ENCODE measurements around the gene OR4K15. TPM values are rescaled to one million over a fixed set of nuclear protein-coding genes. Genes with fewer than 3 reads are reported as not detected.

Gene OR4K15
- not detected for polyA plus RNA-seq (2013, experiment 1 of 2)
- polyA plus RNA-seq (2013, experiment 2 of 2) = not detected

GRCh38 chr14:19975291-19975690 is at the start of gene OR4K15:
Gene OR4K15 (plus strand): TSS chr14:19975591. CDS start chr14:19975591, 0 bp downstream.
- Histone ChIP-seq H2AK5ac (ENCODE audit: low read length, severe bottlenecking) (no peak within 1 kb of the TSS), H3K18ac (ENCODE audit: low read depth in 1 of 2, low read length in 2 of 2) (no peak within 1 kb of the TSS), H2BK12ac (ENCODE audit: low read length in 2 of 2) (no peak within 1 kb of the TSS), H3K4me1 (ENCODE audit: control insufficient read depth, insufficient read depth, low read depth, low read length) (no peaks in the 10 kb centered on the region), H4K91ac (ENCODE audit: low read length) (no peak within 1 kb of the TSS), H3K9me3 (ENCODE audit: control insufficient read depth, low read length) (no peaks in the 10 kb centered on the region), H3K4me3 (ENCODE audit: insufficient read depth in 1 of 2, low read depth in 1 of 2, low read length in 2 of 2) (no peak within 1 kb of the TSS), H3K36me3 (ENCODE audit: control insufficient read depth in 1 of 2, insufficient read depth in 2 of 2, low read depth in 1 of 2, low read length in 2 of 2) (no peaks in the 10 kb centered on the region), H3K14ac (ENCODE audit: low read length in 2 of 2) (no peak within 1 kb of the TSS), H2BK15ac (ENCODE audit: low read depth, poor library complexity, severe bottlenecking) (no peak within 1 kb of the TSS), H3K23ac (ENCODE audit: low read length in 2 of 2) (no peak within 1 kb of the TSS), H2BK5ac (ENCODE audit: low read depth, low read length, poor library complexity, severe bottlenecking) (no peak within 1 kb of the TSS), H3K79me1 (replicated peaks; ENCODE audit: low read length, poor library complexity, severe bottlenecking) (no peaks in the 10 kb centered on the region), H2AFZ (ENCODE audit: low read depth, low read length) (no peak within 1 kb of the TSS), H3K9ac (ENCODE audit: low read length) (no peak within 1 kb of the TSS), H3K27me3 (ENCODE audit: control insufficient read depth in 1 of 2, insufficient read depth in 1 of 2, low read length in 2 of 2) (no peaks in the 10 kb centered on the region), H3K27ac (ENCODE audit: low read length, poor library complexity, severe bottlenecking) (no peak within 1 kb of the TSS), H3K4ac (ENCODE audit: low read depth in 1 of 2, low read length in 2 of 2) (no peak within 1 kb of the TSS), H2BK120ac (ENCODE audit: low read depth, low read length) (no peak within 1 kb of the TSS), H3K4me2 (ENCODE audit: low read length, poor library complexity, severe bottlenecking) (no peak within 1 kb of the TSS), H4K8ac (ENCODE audit: low read length) (no peak within 1 kb of the TSS)
- DNase-seq = no peak
- WGBS = 88% methylated on average over 2 of the region's 3 CpGs

- H3K9me3 ChIP-seq (ENCODE audit: control insufficient read depth, low read length) = peaks cover 5% of the 10 kb centered on the region
- no peak within 1 kb of the TSS for H2BK5ac ChIP-seq (ENCODE audit: low read depth, low read length, poor library complexity, severe bottlenecking)
- H3K27ac ChIP-seq (ENCODE audit: low read length, poor library complexity, severe bottlenecking) = no peak within 1 kb of the TSS
- no peaks in the 10 kb centered on the region for H3K27me3 ChIP-seq (ENCODE audit: control insufficient read depth in 1 of 2, insufficient read depth in 1 of 2, low read length in 2 of 2)
- no peak within 1 kb of the TSS for H3K18ac ChIP-seq (ENCODE audit: low read depth in 1 of 2, low read length in 2 of 2)
- no peak within 1 kb of the TSS for H3K9ac ChIP-seq (ENCODE audit: low read length)
- no peaks in the 10 kb centered on the region for H3K36me3 ChIP-seq (ENCODE audit: control insufficient read depth in 1 of 2, insufficient read depth in 2 of 2, low read depth in 1 of 2, low read length in 2 of 2)
- no peak within 1 kb of the TSS for H3K4me3 ChIP-seq (ENCODE audit: insufficient read depth in 1 of 2, low read depth in 1 of 2, low read length in 2 of 2)
- H3K14ac ChIP-seq (ENCODE audit: low read length in 2 of 2) = no peak within 1 kb of the TSS
- DNase-seq = no peak
- H2AFZ ChIP-seq (ENCODE audit: low read depth, low read length) = no peak within 1 kb of the TSS
- H4K8ac ChIP-seq (ENCODE audit: low read length) = no peak within 1 kb of the TSS
- no peak within 1 kb of the TSS for H2BK12ac ChIP-seq (ENCODE audit: low read length in 2 of 2)
- H3K4me1 ChIP-seq (ENCODE audit: control insufficient read depth, insufficient read depth, low read depth, low read length) = no peaks in the 10 kb centered on the region
- no peak within 1 kb of the TSS for H2AK5ac ChIP-seq (ENCODE audit: low read length, severe bottlenecking)
- H3K4me2 ChIP-seq (ENCODE audit: low read length, poor library complexity, severe bottlenecking) = no peak within 1 kb of the TSS
- no peak within 1 kb of the TSS for H2BK15ac ChIP-seq (ENCODE audit: low read depth, poor library complexity, severe bottlenecking)
- H3K4ac ChIP-seq (ENCODE audit: low read depth in 1 of 2, low read length in 2 of 2) = no peak within 1 kb of the TSS
- H3K23ac ChIP-seq (ENCODE audit: low read length in 2 of 2) = no peak within 1 kb of the TSS
- H4K91ac ChIP-seq (ENCODE audit: low read length) = no peak within 1 kb of the TSS
- no peaks in the 10 kb centered on the region for H3K79me1 ChIP-seq (replicated peaks; ENCODE audit: low read length, poor library complexity, severe bottlenecking)
- WGBS = 68% methylated on average over 2 of the region's 3 CpGs
- H2BK120ac ChIP-seq (ENCODE audit: low read depth, low read length) = no peak within 1 kb of the TSS
Measured at GRCh38 chr14:19930617-19931016, 44.8 kb upstream of the OR4K15 start, which contains the start of gene OR4K1. Gene OR4K1 (plus strand): TSS chr14:19930917. CDS start chr14:19935667, 4,750 bp downstream.

DNA sequence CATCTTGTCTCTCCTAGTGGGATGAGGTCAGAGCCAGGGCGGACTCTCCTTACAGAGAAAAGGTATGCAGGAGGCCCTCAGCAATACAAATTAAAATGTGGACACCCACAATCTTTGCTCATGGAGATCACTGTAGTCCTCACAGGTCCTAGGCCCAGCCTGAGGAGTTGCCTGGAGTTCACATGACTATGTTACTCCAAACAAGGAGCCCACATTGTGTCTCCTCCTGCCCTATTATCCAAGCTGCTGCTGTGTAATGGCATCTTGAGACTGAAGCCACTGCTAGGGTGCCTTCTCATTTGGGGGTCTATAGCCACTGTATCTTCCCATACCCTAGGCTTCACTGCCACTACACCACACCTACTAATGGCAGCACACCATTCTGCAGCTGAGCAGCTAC is 33.7 kb upstream of the OR4K15 start:
- H3K4ac ChIP-seq (ENCODE audit: low read depth in 1 of 2, low read length in 2 of 2) = no peak overlapping the region
- no peak overlapping the region for H2BK15ac ChIP-seq (ENCODE audit: low read depth, poor library complexity, severe bottlenecking)

DNA sequence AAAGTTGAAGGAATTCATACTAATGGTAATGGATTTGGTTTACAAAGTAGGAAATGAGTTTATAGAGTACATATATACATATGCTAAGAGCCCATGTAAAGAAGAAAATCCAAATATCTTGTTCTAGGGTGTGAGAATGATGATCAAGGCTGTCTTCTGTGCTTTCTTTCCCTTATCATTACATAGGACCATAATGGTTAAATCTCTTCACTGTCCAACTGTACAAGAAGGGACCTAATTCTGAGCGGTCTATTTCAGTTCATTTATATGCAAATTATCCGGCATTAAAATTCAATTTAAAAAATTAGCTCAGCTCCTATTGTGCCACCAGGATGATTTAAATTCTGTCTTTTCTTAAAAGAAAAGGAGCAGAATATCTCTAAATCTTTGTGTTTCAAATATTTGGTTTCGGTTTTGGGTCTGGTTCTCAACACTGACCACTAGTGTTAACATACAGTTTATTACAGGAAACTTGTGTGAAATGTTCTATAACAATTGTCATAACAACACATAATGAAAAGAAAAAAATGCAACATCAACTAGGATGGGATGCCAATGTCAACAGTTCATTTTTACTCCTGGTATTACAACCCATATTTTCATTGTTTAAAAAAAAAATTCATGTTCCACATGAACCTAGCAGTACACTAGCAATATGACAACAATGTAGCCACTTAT is 27.8 kb upstream of the OR4K15 start:
- H3K23ac ChIP-seq (ENCODE audit: low read length in 2 of 2) = no peak overlapping the region
- no peak overlapping the region for H2BK5ac ChIP-seq (ENCODE audit: low read depth, low read length, poor library complexity, severe bottlenecking)
- no peak overlapping the region for H2BK12ac ChIP-seq (ENCODE audit: low read length in 2 of 2)
- no peak overlapping the region for H4K8ac ChIP-seq (ENCODE audit: low read length)
- no peak overlapping the region for H3K4me2 ChIP-seq (ENCODE audit: low read length, poor library complexity, severe bottlenecking)
- H4K91ac ChIP-seq (ENCODE audit: low read length) = no peak overlapping the region
- H3K36me3 ChIP-seq (ENCODE audit: control insufficient read depth in 1 of 2, insufficient read depth in 2 of 2, low read depth in 1 of 2, low read length in 2 of 2) = no peaks in the 10 kb centered on the region
- H3K27ac ChIP-seq (ENCODE audit: low read length, poor library complexity, severe bottlenecking) = no peak overlapping the region
- H2BK15ac ChIP-seq (ENCODE audit: low read depth, poor library complexity, severe bottlenecking) = no peak overlapping the region
- H3K4me1 ChIP-seq (ENCODE audit: control insufficient read depth, insufficient read depth, low read depth, low read length) = no peaks in the 10 kb centered on the region
- 100% methylated on average over 1 of the region's 3 CpGs for WGBS
- H3K27me3 ChIP-seq (ENCODE audit: control insufficient read depth in 1 of 2, insufficient read depth in 1 of 2, low read length in 2 of 2) = no peaks in the 10 kb centered on the region
- no peak overlapping the region for H2AFZ ChIP-seq (ENCODE audit: low read depth, low read length)
- no peak overlapping the region for H3K9ac ChIP-seq (ENCODE audit: low read length)
- H2BK120ac ChIP-seq (ENCODE audit: low read depth, low read length) = no peak overlapping the region
- H3K4ac ChIP-seq (ENCODE audit: low read depth in 1 of 2, low read length in 2 of 2) = no peak overlapping the region
- no peak overlapping the region for H3K18ac ChIP-seq (ENCODE audit: low read depth in 1 of 2, low read length in 2 of 2)
- no peak overlapping the region for H3K4me3 ChIP-seq (ENCODE audit: insufficient read depth in 1 of 2, low read depth in 1 of 2, low read length in 2 of 2)
- no peak overlapping the region for H2AK5ac ChIP-seq (ENCODE audit: low read length, severe bottlenecking)
- no peak for DNase-seq
- peaks cover 2% of the 10 kb centered on the region for H3K9me3 ChIP-seq (ENCODE audit: control insufficient read depth, low read length)
- H3K14ac ChIP-seq (ENCODE audit: low read length in 2 of 2) = no peak overlapping the region
- H3K79me1 ChIP-seq (replicated peaks; ENCODE audit: low read length, poor library complexity, severe bottlenecking) = no peaks in the 10 kb centered on the region

More for the DNA sequence above, 33.7 kb upstream of the OR4K15 start:
- no peak overlapping the region for H2BK12ac ChIP-seq (ENCODE audit: low read length in 2 of 2)
- H3K4me2 ChIP-seq (ENCODE audit: low read length, poor library complexity, severe bottlenecking) = no peak overlapping the region
- H3K27me3 ChIP-seq (ENCODE audit: control insufficient read depth in 1 of 2, insufficient read depth in 1 of 2, low read length in 2 of 2) = no peaks in the 10 kb centered on the region
- no peak overlapping the region for H3K9ac ChIP-seq (ENCODE audit: low read length)
- no peak overlapping the region for H4K8ac ChIP-seq (ENCODE audit: low read length)
- no peaks in the 10 kb centered on the region for H3K79me1 ChIP-seq (replicated peaks; ENCODE audit: low read length, poor library complexity, severe bottlenecking)
- H4K91ac ChIP-seq (ENCODE audit: low read length) = no peak overlapping the region
- no peak overlapping the region for H3K18ac ChIP-seq (ENCODE audit: low read depth in 1 of 2, low read length in 2 of 2)
- no peak overlapping the region for H3K14ac ChIP-seq (ENCODE audit: low read length in 2 of 2)
- 78% methylated on average over 1 of the region's 1 CpG for WGBS
- no peak overlapping the region for H2AFZ ChIP-seq (ENCODE audit: low read depth, low read length)
- no peak overlapping the region for H3K4me3 ChIP-seq (ENCODE audit: insufficient read depth in 1 of 2, low read depth in 1 of 2, low read length in 2 of 2)
- H2BK120ac ChIP-seq (ENCODE audit: low read depth, low read length) = no peak overlapping the region
- no peaks in the 10 kb centered on the region for H3K36me3 ChIP-seq (ENCODE audit: control insufficient read depth in 1 of 2, insufficient read depth in 2 of 2, low read depth in 1 of 2, low read length in 2 of 2)
- peaks cover 8% of the 10 kb centered on the region for H3K9me3 ChIP-seq (ENCODE audit: control insufficient read depth, low read length)
- H3K4me1 ChIP-seq (ENCODE audit: control insufficient read depth, insufficient read depth, low read depth, low read length) = no peaks in the 10 kb centered on the region
- DNase-seq = no peak
- H3K23ac ChIP-seq (ENCODE audit: low read length in 2 of 2) = no peak overlapping the region
- no peak overlapping the region for H2BK5ac ChIP-seq (ENCODE audit: low read depth, low read length, poor library complexity, severe bottlenecking)
- H3K27ac ChIP-seq (ENCODE audit: low read length, poor library complexity, severe bottlenecking) = no peak overlapping the region
- H2AK5ac ChIP-seq (ENCODE audit: low read length, severe bottlenecking) = no peak overlapping the region

All from mesenchymal stem cell (in vitro differentiated cells and primary cell).